ENCODE data around the gene ALG6.

ALG6 gene

GRCh38 chr1:63475761-63476160 is 108.3 kb downstream of the ALG6 start:
- no peaks in the 10 kb centered on the region for H3K79me2 ChIP-seq (ENCODE audit: insufficient read depth, low read length)
- no peaks in the 10 kb centered on the region for H4K20me1 ChIP-seq (ENCODE audit: insufficient read depth, low read length)
- no peaks in the 10 kb centered on the region for H3F3A ChIP-seq (ENCODE audit: insufficient read depth, low read length)
- no peak overlapping the region for H3K27ac ChIP-seq (ENCODE audit: low read depth, low read length, poor library complexity, severe bottlenecking)
- no peak overlapping the region for H3K4me3 ChIP-seq (ENCODE audit: low read depth, low read length, poor library complexity, severe bottlenecking)
- no peaks in the 10 kb centered on the region for H3K9me2 ChIP-seq (ENCODE audit: low read depth, low read length)
- no peaks in the 10 kb centered on the region for H3K4me1 ChIP-seq (ENCODE audit: insufficient read depth, low read length, severe bottlenecking)
- TF ChIP-seq CTCF (IDR thresholded peaks at IDR 0.05; ENCODE audit: low read length) (no peak), EZH2 (IDR thresholded peaks at IDR 0.05; ENCODE audit: borderline replicate concordance, low read length) (no peak)
- H2AFZ ChIP-seq (ENCODE audit: low read length) = no peak overlapping the region
- no peak overlapping the region for H3K4me2 ChIP-seq (ENCODE audit: low read length)
- H3K27me3 ChIP-seq (ENCODE audit: insufficient read depth, low read length) = no peaks in the 10 kb centered on the region
- H3K36me3 ChIP-seq (ENCODE audit: insufficient read depth, low read length) = peaks cover 23% of the 10 kb centered on the region
- no peak overlapping the region for H3K9ac ChIP-seq (ENCODE audit: low read length)
- no peaks in the 10 kb centered on the region for H3K9me3 ChIP-seq (ENCODE audit: low read length)

DNA sequence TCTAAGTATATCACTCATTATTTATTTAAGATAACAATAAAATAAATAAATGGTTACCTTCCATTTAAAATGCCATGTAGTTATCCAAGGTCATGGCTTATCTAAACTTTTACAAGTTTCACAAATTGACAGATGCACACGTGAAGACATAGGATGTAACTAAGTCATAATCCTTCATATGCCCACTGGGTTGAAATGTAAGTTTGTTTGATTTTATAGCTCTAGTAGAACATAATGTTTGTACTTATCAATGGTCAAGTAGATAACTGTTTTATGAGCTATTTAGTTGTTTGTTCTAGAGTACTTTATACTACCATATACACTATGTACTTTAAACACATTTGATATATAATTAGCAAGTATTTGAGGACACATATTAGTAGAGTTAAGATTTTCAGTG is 112.6 kb downstream of the ALG6 start:
- TF ChIP-seq EZH2 (IDR thresholded peaks at IDR 0.05; ENCODE audit: borderline replicate concordance, low read length) (no peak), CTCF (IDR thresholded peaks at IDR 0.05; ENCODE audit: low read length) (no peak)
- Histone ChIP-seq H3F3A (ENCODE audit: insufficient read depth, low read length) (no peaks in the 10 kb centered on the region), H3K4me1 (ENCODE audit: insufficient read depth, low read length, severe bottlenecking) (no peaks in the 10 kb centered on the region), H3K36me3 (ENCODE audit: insufficient read depth, low read length) (peaks cover 16% of the 10 kb centered on the region), H4K20me1 (ENCODE audit: insufficient read depth, low read length) (no peaks in the 10 kb centered on the region), H3K4me2 (ENCODE audit: low read length) (no peak overlapping the region), H3K9me2 (ENCODE audit: low read depth, low read length) (no peaks in the 10 kb centered on the region), H3K9me3 (ENCODE audit: low read length) (no peaks in the 10 kb centered on the region), H2AFZ (ENCODE audit: low read length) (no peak overlapping the region), H3K27me3 (ENCODE audit: insufficient read depth, low read length) (no peaks in the 10 kb centered on the region), H3K79me2 (ENCODE audit: insufficient read depth, low read length) (no peaks in the 10 kb centered on the region), H3K27ac (ENCODE audit: low read depth, low read length, poor library complexity, severe bottlenecking) (no peak overlapping the region), H3K4me3 (ENCODE audit: low read depth, low read length, poor library complexity, severe bottlenecking) (no peak overlapping the region), H3K9ac (ENCODE audit: low read length) (no peak overlapping the region)

GRCh38 chr1:63486629-63487028 is 119.2 kb downstream of the ALG6 start:
- Histone ChIP-seq H3K36me3 (ENCODE audit: insufficient read depth, low read length) (no peaks in the 10 kb centered on the region; the same call in 1 of the 2 replicates), H3K4me1 (ENCODE audit: insufficient read depth, low read length, severe bottlenecking) (no peaks in the 10 kb centered on the region), H3K79me2 (ENCODE audit: insufficient read depth, low read length) (no peaks in the 10 kb centered on the region), H2AFZ (ENCODE audit: low read length) (no peak overlapping the region), H3F3A (ENCODE audit: insufficient read depth, low read length) (no peaks in the 10 kb centered on the region), H3K9me3 (ENCODE audit: low read length) (no peaks in the 10 kb centered on the region), H3K27ac (ENCODE audit: low read depth, low read length, poor library complexity, severe bottlenecking) (no peak overlapping the region), H3K9me2 (ENCODE audit: low read depth, low read length) (no peaks in the 10 kb centered on the region), H3K9ac (ENCODE audit: low read length) (no peak overlapping the region), H3K27me3 (ENCODE audit: insufficient read depth, low read length) (no peaks in the 10 kb centered on the region), H3K4me2 (ENCODE audit: low read length) (no peak overlapping the region), H3K4me3 (ENCODE audit: low read depth, low read length, poor library complexity, severe bottlenecking) (no peak overlapping the region), H4K20me1 (ENCODE audit: insufficient read depth, low read length) (no peaks in the 10 kb centered on the region)
- no peak for TF ChIP-seq EZH2 (IDR thresholded peaks at IDR 0.05; ENCODE audit: borderline replicate concordance, low read length)
- no peak for TF ChIP-seq CTCF (IDR thresholded peaks at IDR 0.05; ENCODE audit: low read length)
